Ammon's horn (tissue), 1 donor: ENCODE results near the gene AQP12A.
"Not testable (repeated sequence)": the region's sequence is repeated elsewhere in the genome, so short reads cannot be mapped to it uniquely, and the experiment has no call there.

ENCODE experiments used
- DNase-seq: peaks from one replicate; pipeline ENCODE4 v3.0.0-alpha.2; 2016; ENCODE audit warnings: low spot score

The AQP12A gene

GRCh38 chr2:240659883-240660282, 31.8 kb upstream of the AQP12A start:
- not testable (repeated sequence) for DNase-seq

GRCh38 chr2:240662681-240663080, 29.0 kb upstream of the AQP12A start:
- no peak for DNase-seq

- DNase-seq, result no peak
Measured at GRCh38 chr2:240663546-240664190, 28.0 kb upstream of the AQP12A start.

- DNase-seq, result no peak
Measured at GRCh38 chr2:240664622-240665021, 27.0 kb upstream of the AQP12A start.

- no peak for DNase-seq
Measured at GRCh38 chr2:240670402-240670801, 21.3 kb upstream of the AQP12A start.

GRCh38 chr2:240670950-240671349, 20.7 kb upstream of the AQP12A start:
- DNase-seq, result no peak

- no peak for DNase-seq
Measured at GRCh38 chr2:240672076-240672700, 19.5 kb upstream of the AQP12A start.

- no peak for DNase-seq
Measured at GRCh38 chr2:240672701-240673190, 18.9 kb upstream of the AQP12A start.

- DNase-seq, result not testable (repeated sequence)
Measured at GRCh38 chr2:240674461-240675184, 17.0 kb upstream of the AQP12A start.

GRCh38 chr2:240675345-240675744, 16.3 kb upstream of the AQP12A start:
- not testable (repeated sequence) for DNase-seq

GRCh38 chr2:240678043-240678442, 13.6 kb upstream of the AQP12A start:
- not testable (repeated sequence) for DNase-seq

- DNase-seq, result not testable (repeated sequence)
Measured at GRCh38 chr2:240678909-240679308, 12.8 kb upstream of the AQP12A start.

- DNase-seq, result not testable (repeated sequence)
Measured at GRCh38 chr2:240680185-240680584, 11.5 kb upstream of the AQP12A start.

GRCh38 chr2:240682431-240683224, 9.0 kb upstream of the AQP12A start, which contains the start of gene AQP12B:
AQP12B (minus strand) TSS chr2:240682885; CDS start chr2:240682837, 48 bp downstream.
- DNase-seq, result not testable (repeated sequence)

- DNase-seq, result not testable (repeated sequence)
Measured at GRCh38 chr2:240683329-240683979, 8.2 kb upstream of the AQP12A start.

GRCh38 chr2:240683980-240684728, 7.5 kb upstream of the AQP12A start:
- not testable (repeated sequence) for DNase-seq

GRCh38 chr2:240685771-240686371, 5.8 kb upstream of the AQP12A start:
- no peak for DNase-seq

GRCh38 chr2:240686460-240686859, 5.2 kb upstream of the AQP12A start:
- DNase-seq, result no peak

- DNase-seq, result no peak
Measured at GRCh38 chr2:240687045-240687740, 4.5 kb upstream of the AQP12A start.
